ENCODE measurements around the gene CALR. TPM values are rescaled to one million over a fixed set of nuclear protein-coding genes. Genes with fewer than 3 reads are reported as not detected.

Gene CALR
- total and polyA plus RNA-seq, 9 of the 15 experiments (the other 6 are each of a cell fraction or from before 2014, with no cell fraction given), result 126 to 811 (median 642) TPM

DNA sequence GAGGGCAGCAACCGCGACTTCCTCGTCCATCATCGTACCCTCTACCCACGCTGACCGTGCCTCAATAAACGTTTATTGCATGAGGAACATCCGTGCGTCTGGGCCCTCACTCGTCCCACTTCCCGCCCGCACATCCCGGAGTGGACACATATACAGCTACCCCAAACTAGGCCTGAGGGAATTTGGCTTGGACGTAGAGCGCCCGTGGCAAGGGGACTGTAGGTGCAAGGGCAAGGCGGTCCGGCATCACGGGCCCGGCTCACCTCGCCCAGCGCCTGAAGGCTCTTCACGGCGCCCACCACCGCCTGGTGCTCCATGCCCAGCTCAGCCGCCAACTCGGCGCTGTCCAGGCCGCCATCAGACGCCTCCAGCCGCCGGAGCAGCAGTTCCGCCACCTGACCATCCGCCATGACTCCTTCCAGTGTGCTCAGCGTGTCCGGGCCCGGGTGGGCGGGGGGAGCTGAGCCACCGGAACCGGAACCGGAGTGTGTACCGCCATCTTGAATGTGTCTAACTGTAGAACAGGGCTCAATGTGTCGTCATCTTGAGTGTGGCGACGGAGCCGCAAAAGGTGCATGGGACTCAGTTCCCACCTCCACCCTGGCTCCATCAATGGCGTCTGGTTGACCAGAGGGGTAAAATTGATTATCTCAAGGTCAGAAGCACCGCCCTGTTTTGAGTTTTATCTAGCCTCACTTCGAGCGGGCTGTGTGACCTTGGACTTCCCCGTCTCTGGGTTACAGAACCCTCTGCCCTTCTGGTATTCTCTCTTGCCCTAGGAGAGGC, 4.9 kb upstream of the CALR start, which contains the start of gene FARSA (continued):
- TF ChIP-seq, protein P1, sequence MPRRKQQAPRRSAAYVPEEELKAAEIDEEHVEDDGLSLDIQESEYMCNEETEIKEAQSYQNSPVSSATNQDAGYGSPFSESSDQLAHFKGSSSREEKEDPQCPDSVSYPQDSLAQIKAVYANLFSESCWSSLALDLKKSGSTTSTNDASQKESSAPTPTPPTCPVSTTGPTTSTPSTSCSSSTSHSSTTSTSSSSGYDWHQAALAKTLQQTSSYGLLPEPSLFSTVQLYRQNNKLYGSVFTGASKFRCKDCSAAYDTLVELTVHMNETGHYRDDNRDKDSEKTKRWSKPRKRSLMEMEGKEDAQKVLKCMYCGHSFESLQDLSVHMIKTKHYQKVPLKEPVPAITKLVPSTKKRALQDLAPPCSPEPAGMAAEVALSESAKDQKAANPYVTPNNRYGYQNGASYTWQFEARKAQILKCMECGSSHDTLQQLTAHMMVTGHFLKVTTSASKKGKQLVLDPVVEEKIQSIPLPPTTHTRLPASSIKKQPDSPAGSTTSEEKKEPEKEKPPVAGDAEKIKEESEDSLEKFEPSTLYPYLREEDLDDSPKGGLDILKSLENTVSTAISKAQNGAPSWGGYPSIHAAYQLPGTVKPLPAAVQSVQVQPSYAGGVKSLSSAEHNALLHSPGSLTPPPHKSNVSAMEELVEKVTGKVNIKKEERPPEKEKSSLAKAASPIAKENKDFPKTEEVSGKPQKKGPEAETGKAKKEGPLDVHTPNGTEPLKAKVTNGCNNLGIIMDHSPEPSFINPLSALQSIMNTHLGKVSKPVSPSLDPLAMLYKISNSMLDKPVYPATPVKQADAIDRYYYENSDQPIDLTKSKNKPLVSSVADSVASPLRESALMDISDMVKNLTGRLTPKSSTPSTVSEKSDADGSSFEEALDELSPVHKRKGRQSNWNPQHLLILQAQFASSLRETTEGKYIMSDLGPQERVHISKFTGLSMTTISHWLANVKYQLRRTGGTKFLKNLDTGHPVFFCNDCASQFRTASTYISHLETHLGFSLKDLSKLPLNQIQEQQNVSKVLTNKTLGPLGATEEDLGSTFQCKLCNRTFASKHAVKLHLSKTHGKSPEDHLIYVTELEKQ (CRISPR knock-in tag; IDR thresholded peaks at IDR 0.05), result no peak
- TF ChIP-seq SMARCB1 (IDR thresholded peaks at IDR 0.05; ENCODE audit: insufficient read length, low read depth) (no peak), FOXM1 (IDR thresholded peaks at IDR 0.05; ENCODE audit: low read depth) (no peak), FOXM1 (CRISPR knock-in tag; IDR thresholded peaks at IDR 0.05; ENCODE audit: low read depth) (no peak; the same call in 1 of the 2 replicates), HNRNPH1 (optimal IDR thresholded peaks at IDR 0.05; ENCODE audit: low read depth, low read length) (no peak), ZNF175 (CRISPR knock-in tag; IDR thresholded peaks at IDR 0.05; ENCODE audit: low read depth) (peak; percentile 77), IRF2 (CRISPR knock-in tag; IDR thresholded peaks at IDR 0.05) (no peak), ZSCAN29 (IDR thresholded peaks at IDR 0.05) (no peak)
- TF ChIP-seq, protein P2, sequence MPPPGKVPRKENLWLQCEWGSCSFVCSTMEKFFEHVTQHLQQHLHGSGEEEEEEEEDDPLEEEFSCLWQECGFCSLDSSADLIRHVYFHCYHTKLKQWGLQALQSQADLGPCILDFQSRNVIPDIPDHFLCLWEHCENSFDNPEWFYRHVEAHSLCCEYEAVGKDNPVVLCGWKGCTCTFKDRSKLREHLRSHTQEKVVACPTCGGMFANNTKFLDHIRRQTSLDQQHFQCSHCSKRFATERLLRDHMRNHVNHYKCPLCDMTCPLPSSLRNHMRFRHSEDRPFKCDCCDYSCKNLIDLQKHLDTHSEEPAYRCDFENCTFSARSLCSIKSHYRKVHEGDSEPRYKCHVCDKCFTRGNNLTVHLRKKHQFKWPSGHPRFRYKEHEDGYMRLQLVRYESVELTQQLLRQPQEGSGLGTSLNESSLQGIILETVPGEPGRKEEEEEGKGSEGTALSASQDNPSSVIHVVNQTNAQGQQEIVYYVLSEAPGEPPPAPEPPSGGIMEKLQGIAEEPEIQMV (tag; conservative IDR thresholded peaks at IDR 0.05; ENCODE audit: low read depth), result no peak
- TF ChIP-seq, protein P3, sequence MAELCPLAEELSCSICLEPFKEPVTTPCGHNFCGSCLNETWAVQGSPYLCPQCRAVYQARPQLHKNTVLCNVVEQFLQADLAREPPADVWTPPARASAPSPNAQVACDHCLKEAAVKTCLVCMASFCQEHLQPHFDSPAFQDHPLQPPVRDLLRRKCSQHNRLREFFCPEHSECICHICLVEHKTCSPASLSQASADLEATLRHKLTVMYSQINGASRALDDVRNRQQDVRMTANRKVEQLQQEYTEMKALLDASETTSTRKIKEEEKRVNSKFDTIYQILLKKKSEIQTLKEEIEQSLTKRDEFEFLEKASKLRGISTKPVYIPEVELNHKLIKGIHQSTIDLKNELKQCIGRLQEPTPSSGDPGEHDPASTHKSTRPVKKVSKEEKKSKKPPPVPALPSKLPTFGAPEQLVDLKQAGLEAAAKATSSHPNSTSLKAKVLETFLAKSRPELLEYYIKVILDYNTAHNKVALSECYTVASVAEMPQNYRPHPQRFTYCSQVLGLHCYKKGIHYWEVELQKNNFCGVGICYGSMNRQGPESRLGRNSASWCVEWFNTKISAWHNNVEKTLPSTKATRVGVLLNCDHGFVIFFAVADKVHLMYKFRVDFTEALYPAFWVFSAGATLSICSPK (IDR thresholded peaks at IDR 0.05; ENCODE audit: borderline replicate concordance), result no peak
- TF ChIP-seq, protein P4, sequence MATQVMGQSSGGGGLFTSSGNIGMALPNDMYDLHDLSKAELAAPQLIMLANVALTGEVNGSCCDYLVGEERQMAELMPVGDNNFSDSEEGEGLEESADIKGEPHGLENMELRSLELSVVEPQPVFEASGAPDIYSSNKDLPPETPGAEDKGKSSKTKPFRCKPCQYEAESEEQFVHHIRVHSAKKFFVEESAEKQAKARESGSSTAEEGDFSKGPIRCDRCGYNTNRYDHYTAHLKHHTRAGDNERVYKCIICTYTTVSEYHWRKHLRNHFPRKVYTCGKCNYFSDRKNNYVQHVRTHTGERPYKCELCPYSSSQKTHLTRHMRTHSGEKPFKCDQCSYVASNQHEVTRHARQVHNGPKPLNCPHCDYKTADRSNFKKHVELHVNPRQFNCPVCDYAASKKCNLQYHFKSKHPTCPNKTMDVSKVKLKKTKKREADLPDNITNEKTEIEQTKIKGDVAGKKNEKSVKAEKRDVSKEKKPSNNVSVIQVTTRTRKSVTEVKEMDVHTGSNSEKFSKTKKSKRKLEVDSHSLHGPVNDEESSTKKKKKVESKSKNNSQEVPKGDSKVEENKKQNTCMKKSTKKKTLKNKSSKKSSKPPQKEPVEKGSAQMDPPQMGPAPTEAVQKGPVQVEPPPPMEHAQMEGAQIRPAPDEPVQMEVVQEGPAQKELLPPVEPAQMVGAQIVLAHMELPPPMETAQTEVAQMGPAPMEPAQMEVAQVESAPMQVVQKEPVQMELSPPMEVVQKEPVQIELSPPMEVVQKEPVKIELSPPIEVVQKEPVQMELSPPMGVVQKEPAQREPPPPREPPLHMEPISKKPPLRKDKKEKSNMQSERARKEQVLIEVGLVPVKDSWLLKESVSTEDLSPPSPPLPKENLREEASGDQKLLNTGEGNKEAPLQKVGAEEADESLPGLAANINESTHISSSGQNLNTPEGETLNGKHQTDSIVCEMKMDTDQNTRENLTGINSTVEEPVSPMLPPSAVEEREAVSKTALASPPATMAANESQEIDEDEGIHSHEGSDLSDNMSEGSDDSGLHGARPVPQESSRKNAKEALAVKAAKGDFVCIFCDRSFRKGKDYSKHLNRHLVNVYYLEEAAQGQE (IDR thresholded peaks at IDR 0.05; ENCODE audit: borderline replicate concordance), result no peak
- TF ChIP-seq, protein P4 (CRISPR knock-in tag; IDR thresholded peaks at IDR 0.05; ENCODE audit: low read depth), result no peak
